ENCODE data around the gene GFI1. TPM values are rescaled to one million over a fixed set of nuclear protein-coding genes. Genes with fewer than 3 reads are reported as not detected.
A peak's percentile ranks its signal among the peaks of the same experiment; 100 is the strongest.
"Not testable (repeated sequence)": the region's sequence is repeated elsewhere in the genome, so short reads cannot be mapped to it uniquely, and the experiment has no call there.

GFI1 gene
- polyA plus RNA-seq (ENCODE audit: insufficient read depth in 1 of 5, insufficient read length in 5 of 5, low replicate concordance in 1 of 5) = under 1 TPM; 0.48 to 0.67 (median 0.55) TPM
- long read RNA-seq, donor 1 = 0 reads
- long read RNA-seq, donor 2 = 0 reads
- long read RNA-seq, donor 3 = 0 reads
- long read RNA-seq, donor 4 = 0 reads
- long read RNA-seq, donor 5 = 0 reads
- long read RNA-seq, donor 6 = 0 reads
- long read RNA-seq, donor 7 = 0 reads
- long read RNA-seq, donor 8 = 0 reads

- peak in 1 of 2 donors; percentile 11 for DNase-seq
Observed at GRCh38 chr1:92486251-92487077, at the start of gene GFI1. TSS of gene GFI1 (minus strand) at chr1:92486925. CDS start at chr1:92483487, 3,438 bp downstream.

GRCh38 chr1:92532371-92532770, 45.6 kb upstream of the GFI1 start:
- not testable (repeated sequence) for DNase-seq

GRCh38 chr1:92531939-92532338, 45.2 kb upstream of the GFI1 start:
- DNase-seq = not testable (repeated sequence)

GRCh38 chr1:92527670-92528069, 40.9 kb upstream of the GFI1 start:
- DNase-seq = no peak

GRCh38 chr1:92524944-92525590, 38.3 kb upstream of the GFI1 start:
- DNase-seq = not testable (repeated sequence)

- DNase-seq = no peak
Observed at GRCh38 chr1:92519043-92519442, 32.3 kb upstream of the GFI1 start.

- no peak for DNase-seq
Observed at GRCh38 chr1:92516574-92516973, 29.8 kb upstream of the GFI1 start.

GRCh38 chr1:92515796-92516201, 29.1 kb upstream of the GFI1 start:
- no peak for DNase-seq

GRCh38 chr1:92511541-92511940, 24.8 kb upstream of the GFI1 start:
- no peak for DNase-seq

GRCh38 chr1:92509619-92510018, 22.9 kb upstream of the GFI1 start:
- no peak for DNase-seq

- DNase-seq = no peak
Observed at GRCh38 chr1:92505015-92505692, 18.4 kb upstream of the GFI1 start.

GRCh38 chr1:92504291-92505014, 17.7 kb upstream of the GFI1 start:
- no peak for DNase-seq

GRCh38 chr1:92503926-92504285, 17.2 kb upstream of the GFI1 start:
- no peak for DNase-seq

GRCh38 chr1:92503043-92503925, 16.6 kb upstream of the GFI1 start:
- DNase-seq = no peak

- DNase-seq = no peak
Observed at GRCh38 chr1:92502247-92502646, 15.5 kb upstream of the GFI1 start.

GRCh38 chr1:92500552-92500951, 13.8 kb upstream of the GFI1 start:
- no peak for DNase-seq

GRCh38 chr1:92495392-92496063, 8.8 kb upstream of the GFI1 start:
- DNase-seq = no peak

GRCh38 chr1:92494485-92495141, 7.9 kb upstream of the GFI1 start:
- DNase-seq = no peak

- DNase-seq = no peak
Observed at GRCh38 chr1:92493139-92493538, 6.4 kb upstream of the GFI1 start.
